ENCODE results near the gene ERC1. TPM values are rescaled to one million over a fixed set of nuclear protein-coding genes. Genes with fewer than 3 reads are reported as not detected.

ERC1 gene
- total and polyA plus RNA-seq, 2 donors (not counting 3 experiments of a cell fraction or from before 2014, with no cell fraction given): 11.7 to 66.1 TPM

DNA sequence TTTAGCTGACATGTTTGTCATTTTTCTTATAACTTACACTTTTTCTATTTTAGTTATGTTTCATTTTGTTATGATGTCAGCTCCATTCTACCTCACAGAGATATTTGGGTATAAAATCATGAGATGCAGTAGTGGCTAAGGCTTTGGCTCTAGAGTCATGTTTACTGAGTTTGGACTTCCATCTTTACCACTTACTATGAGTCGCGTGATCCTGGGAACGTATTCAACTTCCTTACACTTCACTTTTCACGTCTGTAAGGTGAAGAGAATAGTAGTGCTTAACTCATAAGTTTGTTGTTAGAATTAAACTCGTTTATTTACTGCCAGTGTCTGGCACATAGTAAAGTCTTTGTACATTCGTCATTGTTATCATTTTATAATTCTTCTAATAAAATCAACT lies 126.3 kb downstream of the ERC1 start:
- no peak for FAIRE-seq
- ChIA-PET POLR2A (interaction anchor here (1.2 to 1.4 kb wide), 2 partner anchors 466 to 489 kb away, joined by 3 to 8 read pairs; no protein-coding TSS in a partner anchor), CTCF (interaction anchor here (0.6 to 6.0 kb wide), 131 partner anchors 8 to 547 kb away, joined by 3 to 469 read pairs (median 6); partner anchors contain the start of gene RAD52)
- dilution Hi-C loops (cut with MboI; ENCODE audit: extremely low pct_ligation_motif_present, low sequenced_read_pairs): loop anchor here (25.0 kb wide), 1 partner anchor 445 kb away; no protein-coding TSS in a partner anchor
- H3K27ac ChIP-seq (ENCODE audit: insufficient read depth, low read depth, low read length): no peak overlapping the region
- H3K4me1 ChIP-seq (ENCODE audit: control insufficient read depth, extremely low read depth, insufficient read depth, low read length): peaks cover 13% of the 10 kb centered on the region
- intact Hi-C loops (cut with micrococcal nuclease): loop anchor here (5.0 kb wide), 2 partner anchors 100 to 355 kb away; no protein-coding TSS in a partner anchor
- H3K9ac ChIP-seq (replicated peaks; ENCODE audit: extremely low read depth, insufficient read depth, low read length): no peak overlapping the region
- no peaks in the 10 kb centered on the region for H3K9me1 ChIP-seq (replicated peaks; ENCODE audit: control insufficient read depth, extremely low read depth, insufficient read depth, low read length)
- H3K4me3 ChIP-seq (replicated peaks in 1 of 3; ENCODE audit: insufficient read depth in 1 of 3, low read depth in 1 of 3, low read length in 3 of 3): no peak overlapping the region
- BruUV-seq (replicated peaks): no TSS peak
- no peaks in the 10 kb centered on the region for H3K9me3 ChIP-seq (replicated peaks; ENCODE audit: control insufficient read depth, insufficient read depth, low read length)
- H3K27me3 ChIP-seq (ENCODE audit: control insufficient read depth in 2 of 2, insufficient read depth in 2 of 2, low read length in 2 of 2): no peaks in the 10 kb centered on the region
- H3K36me3 ChIP-seq (ENCODE audit: control insufficient read depth in 2 of 2, extremely low read depth in 1 of 2, insufficient read depth in 2 of 2, low read length in 2 of 2): no peaks in the 10 kb centered on the region
- no peaks in the 10 kb centered on the region for H4K20me1 ChIP-seq (replicated peaks; ENCODE audit: control insufficient read depth, extremely low read depth, insufficient read depth, low read length)
- H2AFZ ChIP-seq (ENCODE audit: low read depth, low read length): no peak overlapping the region
- TF ChIP-seq GATA2 (IDR thresholded peaks at IDR 0.05; ENCODE audit: insufficient read depth, insufficient read length, low read depth, low read length) (no peak), FOS (IDR thresholded peaks at IDR 0.05; ENCODE audit: borderline replicate concordance, insufficient read depth, low read length) (no peak)
- no peak overlapping the region for H3K4me2 ChIP-seq (ENCODE audit: insufficient read depth, low read length)
- H3K79me2 ChIP-seq (ENCODE audit: control insufficient read depth, insufficient read depth, low read length): no peaks in the 10 kb centered on the region
- DNase-seq (ENCODE audit: low read depth, low spot score): peak; percentile 21

DNA sequence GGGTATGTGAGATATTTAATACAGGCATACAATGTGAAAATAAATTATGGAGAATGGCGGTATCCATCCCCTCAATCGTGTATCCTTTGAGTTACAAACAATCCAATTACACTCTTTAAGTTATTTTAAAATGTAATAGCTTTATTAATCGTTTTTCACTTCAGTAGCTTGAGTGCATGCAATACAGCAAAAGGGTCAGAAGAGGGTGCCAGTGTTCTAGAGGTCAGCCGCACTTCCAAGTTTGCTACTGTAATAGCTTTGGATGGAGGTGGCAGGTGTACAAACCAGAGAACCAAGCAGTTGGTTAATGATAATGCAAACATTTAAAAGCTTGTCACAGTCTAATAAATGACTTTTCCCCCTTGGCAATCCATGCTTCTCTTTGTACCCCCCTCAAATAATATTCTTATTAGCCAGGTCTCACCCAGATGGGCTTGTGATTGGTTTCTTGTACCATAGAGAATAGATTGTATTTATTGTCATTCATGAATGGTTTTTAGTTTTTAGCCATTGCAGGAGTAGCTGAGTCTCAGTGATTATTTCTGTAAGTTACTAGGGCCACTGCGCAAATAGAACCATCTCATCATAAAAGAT lies 127.0 kb downstream of the ERC1 start:
- no peak overlapping the region for H3K4me2 ChIP-seq (ENCODE audit: insufficient read depth, low read length)
- H3K79me2 ChIP-seq (ENCODE audit: control insufficient read depth, insufficient read depth, low read length): no peaks in the 10 kb centered on the region
- FAIRE-seq (peak; percentile 40), DNase-seq (ENCODE audit: low read depth, low spot score) (peak; percentile 81)
- intact Hi-C loops (cut with micrococcal nuclease): loop anchor here (1.0 to 5.0 kb wide), 4 partner anchors 99 to 465 kb away; no protein-coding TSS in a partner anchor
- no peak overlapping the region for H3K27ac ChIP-seq (ENCODE audit: insufficient read depth, low read depth, low read length)
- dilution Hi-C loops (cut with MboI; ENCODE audit: extremely low pct_ligation_motif_present, low sequenced_read_pairs): loop anchor here (25.0 kb wide), 1 partner anchor 444 kb away; no protein-coding TSS in a partner anchor
- BruUV-seq (replicated peaks): no TSS peak
- POLR2A ChIA-PET: interaction anchor here (0.5 to 1.4 kb wide), 3 partner anchors 185 to 488 kb away, joined by 3 to 8 read pairs (median 3); no protein-coding TSS in a partner anchor
- H3K27me3 ChIP-seq (ENCODE audit: control insufficient read depth in 2 of 2, insufficient read depth in 2 of 2, low read length in 2 of 2): no peaks in the 10 kb centered on the region
- no peaks in the 10 kb centered on the region for H3K9me1 ChIP-seq (replicated peaks; ENCODE audit: control insufficient read depth, extremely low read depth, insufficient read depth, low read length)
- H2AFZ ChIP-seq (ENCODE audit: low read depth, low read length): no peak overlapping the region
- H4K20me1 ChIP-seq (replicated peaks; ENCODE audit: control insufficient read depth, extremely low read depth, insufficient read depth, low read length): no peaks in the 10 kb centered on the region
- H3K9me3 ChIP-seq (replicated peaks; ENCODE audit: control insufficient read depth, insufficient read depth, low read length): no peaks in the 10 kb centered on the region
- H3K4me3 ChIP-seq (replicated peaks in 1 of 3; ENCODE audit: insufficient read depth in 1 of 3, low read depth in 1 of 3, low read length in 3 of 3): no peak overlapping the region
- CTCF ChIA-PET: interaction anchor here (0.6 to 6.0 kb wide), 142 partner anchors 9 to 673 kb away, joined by 3 to 469 read pairs (median 5); partner anchors contain the start of gene RAD52
- peaks cover 13% of the 10 kb centered on the region for H3K4me1 ChIP-seq (ENCODE audit: control insufficient read depth, extremely low read depth, insufficient read depth, low read length)
- TF ChIP-seq JUN (IDR thresholded peaks at IDR 0.05; ENCODE audit: borderline replicate concordance, insufficient read depth, insufficient read length, low read depth): no peak
- TF ChIP-seq, protein P1, sequence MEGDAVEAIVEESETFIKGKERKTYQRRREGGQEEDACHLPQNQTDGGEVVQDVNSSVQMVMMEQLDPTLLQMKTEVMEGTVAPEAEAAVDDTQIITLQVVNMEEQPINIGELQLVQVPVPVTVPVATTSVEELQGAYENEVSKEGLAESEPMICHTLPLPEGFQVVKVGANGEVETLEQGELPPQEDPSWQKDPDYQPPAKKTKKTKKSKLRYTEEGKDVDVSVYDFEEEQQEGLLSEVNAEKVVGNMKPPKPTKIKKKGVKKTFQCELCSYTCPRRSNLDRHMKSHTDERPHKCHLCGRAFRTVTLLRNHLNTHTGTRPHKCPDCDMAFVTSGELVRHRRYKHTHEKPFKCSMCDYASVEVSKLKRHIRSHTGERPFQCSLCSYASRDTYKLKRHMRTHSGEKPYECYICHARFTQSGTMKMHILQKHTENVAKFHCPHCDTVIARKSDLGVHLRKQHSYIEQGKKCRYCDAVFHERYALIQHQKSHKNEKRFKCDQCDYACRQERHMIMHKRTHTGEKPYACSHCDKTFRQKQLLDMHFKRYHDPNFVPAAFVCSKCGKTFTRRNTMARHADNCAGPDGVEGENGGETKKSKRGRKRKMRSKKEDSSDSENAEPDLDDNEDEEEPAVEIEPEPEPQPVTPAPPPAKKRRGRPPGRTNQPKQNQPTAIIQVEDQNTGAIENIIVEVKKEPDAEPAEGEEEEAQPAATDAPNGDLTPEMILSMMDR (IDR thresholded peaks at IDR 0.05; ENCODE audit: extremely low read depth in 1 of 2, insufficient read depth in 1 of 2, low read depth in 1 of 2, low read length in 2 of 2): peak; percentile 66 to 79
- TF ChIP-seq, protein P2, sequence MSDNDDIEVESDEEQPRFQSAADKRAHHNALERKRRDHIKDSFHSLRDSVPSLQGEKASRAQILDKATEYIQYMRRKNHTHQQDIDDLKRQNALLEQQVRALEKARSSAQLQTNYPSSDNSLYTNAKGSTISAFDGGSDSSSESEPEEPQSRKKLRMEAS (IDR thresholded peaks at IDR 0.05; ENCODE audit: insufficient read depth, insufficient read length): no peak
- H3K36me3 ChIP-seq (ENCODE audit: control insufficient read depth in 2 of 2, extremely low read depth in 1 of 2, insufficient read depth in 2 of 2, low read length in 2 of 2): no peaks in the 10 kb centered on the region
- H3K9ac ChIP-seq (replicated peaks; ENCODE audit: extremely low read depth, insufficient read depth, low read length): no peak overlapping the region
